ENCODE results near the gene PIK3R3. TPM values are rescaled to one million over a fixed set of nuclear protein-coding genes. Genes with fewer than 3 reads are reported as not detected.

PIK3R3 gene
- total RNA-seq (2021; ENCODE audit: unreplicated experiment) (36.3 TPM), Bru-seq, nascent RNA (percentile 91 among the genes with signal in this experiment), BruChase-seq, experiment 1, labeled RNA remaining after a 2-hour chase (percentile 99 among the genes with signal in this experiment), BruChase-seq, experiment 2, labeled RNA remaining after a 6-hour chase (percentile 90 among the genes with signal in this experiment)
- polyA plus RNA-seq (2012; ENCODE audit: insufficient read length): 11.3 TPM
- long read RNA-seq, full-length matches to known transcripts: 45 of 88 reads
- long read RNA-seq, partial matches to known transcripts: 15 of 88 reads
- long read RNA-seq, other reads (novel, unspliced or antisense): 28 of 88 reads

DNA sequence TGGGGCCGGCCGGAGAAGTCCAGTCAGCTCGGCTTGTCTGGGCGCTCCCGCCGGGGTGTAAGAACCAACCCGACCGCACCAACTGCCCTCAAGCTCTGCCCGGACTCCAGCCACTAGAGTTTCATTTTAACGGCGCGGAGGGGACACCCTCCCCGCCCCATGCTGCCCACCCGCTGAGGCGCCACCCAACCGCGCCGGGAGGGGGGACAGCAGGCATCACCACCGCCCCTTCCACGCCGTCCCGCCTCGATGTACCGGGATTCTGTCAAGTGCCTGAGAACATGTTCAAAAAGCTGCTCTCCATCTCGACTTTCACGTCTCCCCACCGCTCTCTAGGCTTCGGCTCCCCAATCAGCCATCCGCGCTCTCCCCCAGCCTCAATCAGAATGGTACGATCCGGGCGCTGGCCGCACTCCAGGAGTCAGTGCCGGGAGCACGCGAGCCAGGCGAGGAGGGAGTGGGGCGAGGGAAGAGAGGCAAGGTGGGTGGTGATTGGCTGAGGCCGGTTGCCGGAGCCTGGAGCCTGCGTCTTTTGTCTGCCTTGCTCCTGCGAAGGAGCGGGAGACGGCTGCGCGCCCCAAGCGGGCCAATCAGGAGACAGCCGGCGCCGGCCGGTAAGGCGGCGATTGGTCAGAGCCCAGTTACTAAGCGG lies at the start of gene PIK3R3:
PIK3R3 (minus strand) TSS at position 101 of the 652 bp plus-strand sequence. CDS start 677 bp downstream, outside the sequence.
- Histone ChIP-seq H3K4me3 (ENCODE audit: low read depth in 2 of 2, low read length in 2 of 2) (peak within 1 kb of the TSS; percentile 96 to 99), H3K4me1 (ENCODE audit: control insufficient read depth, insufficient read depth, low read length) (peaks cover 33% of the 10 kb centered on the region), H3K27me3 (ENCODE audit: control insufficient read depth, insufficient read depth, low read length) (no peaks in the 10 kb centered on the region), H3K9me3 (ENCODE audit: control insufficient read depth, insufficient read depth, low read depth, low read length) (no peaks in the 10 kb centered on the region), H3K27ac (ENCODE audit: low read length) (peak within 1 kb of the TSS; percentile 98), H3K36me3 (ENCODE audit: control insufficient read depth, insufficient read depth, low read length) (no peaks in the 10 kb centered on the region)
- ATAC-seq (peak; percentile 98), DNase-seq (ENCODE audit: low read depth, low spot score) (peak; percentile 90)
- in situ Hi-C loops (cut with HindIII; ENCODE audit: low pct_unique_long_range_greater_than_20kb, low sequenced_read_pairs) (no loop called here), intact Hi-C loops (cut with micrococcal nuclease; ENCODE audit: unreplicated experiment) (no loop called here)
- ChIA-PET POLR2A (no interaction called here), CTCF (interaction anchor here (1.7 kb wide), 1 partner anchor 48 kb away, joined by 4 read pairs; no protein-coding TSS in a partner anchor)
- TF ChIP-seq, protein P1, sequence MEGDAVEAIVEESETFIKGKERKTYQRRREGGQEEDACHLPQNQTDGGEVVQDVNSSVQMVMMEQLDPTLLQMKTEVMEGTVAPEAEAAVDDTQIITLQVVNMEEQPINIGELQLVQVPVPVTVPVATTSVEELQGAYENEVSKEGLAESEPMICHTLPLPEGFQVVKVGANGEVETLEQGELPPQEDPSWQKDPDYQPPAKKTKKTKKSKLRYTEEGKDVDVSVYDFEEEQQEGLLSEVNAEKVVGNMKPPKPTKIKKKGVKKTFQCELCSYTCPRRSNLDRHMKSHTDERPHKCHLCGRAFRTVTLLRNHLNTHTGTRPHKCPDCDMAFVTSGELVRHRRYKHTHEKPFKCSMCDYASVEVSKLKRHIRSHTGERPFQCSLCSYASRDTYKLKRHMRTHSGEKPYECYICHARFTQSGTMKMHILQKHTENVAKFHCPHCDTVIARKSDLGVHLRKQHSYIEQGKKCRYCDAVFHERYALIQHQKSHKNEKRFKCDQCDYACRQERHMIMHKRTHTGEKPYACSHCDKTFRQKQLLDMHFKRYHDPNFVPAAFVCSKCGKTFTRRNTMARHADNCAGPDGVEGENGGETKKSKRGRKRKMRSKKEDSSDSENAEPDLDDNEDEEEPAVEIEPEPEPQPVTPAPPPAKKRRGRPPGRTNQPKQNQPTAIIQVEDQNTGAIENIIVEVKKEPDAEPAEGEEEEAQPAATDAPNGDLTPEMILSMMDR (IDR thresholded peaks at IDR 0.05): no peak
- TF ChIP-seq TCF7L2 (IDR thresholded peaks at IDR 0.05; ENCODE audit: low read depth, low read length) (0 out of 2 replicates have a peak, but pooled peaks have one; percentile 59), SIN3A (IDR thresholded peaks at IDR 0.05; ENCODE audit: borderline replicate concordance, insufficient read depth, low read depth, low read length) (peak; percentile 98; the same call in 1 of the 2 replicates), POLR2AphosphoS5 (IDR thresholded peaks at IDR 0.05; ENCODE audit: low read depth, low read length) (peak; percentile 99), REST (IDR thresholded peaks at IDR 0.05; ENCODE audit: insufficient read depth in 1 of 2, low read depth in 2 of 2, low read length in 1 of 2) (peak in 1 of 2 experiments; percentile 17; a peak in 1 of 4 replicates)
- no TSS peak for BruUV-seq (replicated peaks)

DNA sequence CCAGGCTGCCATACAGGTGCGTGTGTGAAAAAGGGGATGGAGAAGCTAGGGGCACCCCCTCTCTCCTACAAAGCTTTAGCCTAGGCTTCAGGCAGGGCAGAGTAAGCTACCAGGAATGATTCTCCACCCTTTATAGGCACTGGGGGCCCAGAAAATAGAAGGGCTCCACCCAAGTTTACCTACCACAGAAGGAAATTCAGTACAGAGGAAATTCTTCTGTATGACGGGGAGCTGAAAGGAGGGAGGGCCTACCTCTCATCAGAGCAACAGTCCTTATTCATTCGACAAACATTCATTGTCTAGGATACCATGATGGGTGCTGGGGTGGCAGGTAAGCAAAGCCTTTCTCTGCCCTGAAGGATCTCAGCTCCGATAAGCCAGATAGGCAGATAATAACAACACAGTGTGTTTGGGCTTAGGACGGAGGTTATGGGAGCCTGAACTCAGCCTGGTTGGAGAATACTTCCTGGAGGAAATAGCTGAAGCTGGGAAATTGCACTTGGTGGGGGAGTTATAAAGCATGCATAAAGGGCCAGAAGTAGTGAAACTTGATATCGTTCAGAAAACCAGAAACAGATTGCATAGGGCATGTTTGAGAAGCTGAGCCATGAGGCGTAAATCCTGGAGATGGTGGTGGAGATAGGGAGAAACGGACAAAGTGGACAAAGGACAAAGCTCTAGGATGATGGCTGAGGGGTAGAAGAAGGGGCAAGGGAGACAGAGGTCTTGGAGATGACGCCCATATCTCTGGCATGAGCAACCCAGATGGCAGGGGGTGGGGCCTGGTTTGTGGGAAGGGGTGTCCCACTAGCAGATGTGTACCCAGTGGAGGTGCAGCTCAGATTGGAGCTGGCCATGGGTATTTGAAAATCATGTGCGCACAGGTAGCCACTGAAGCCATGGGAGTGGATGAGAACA lies 49.2 kb upstream of the PIK3R3 start:
- no TSS peak for BruUV-seq (replicated peaks)
- ChIA-PET POLR2A (interaction anchor here (0.6 to 0.7 kb wide), 3 partner anchors 52 to 496 kb away, joined by 3 read pairs; no protein-coding TSS in a partner anchor), CTCF (interaction anchor here (0.5 to 2.7 kb wide), 7 partner anchors 9 to 206 kb away, joined by 3 to 17 read pairs (median 4); partner anchors contain the start of gene PIK3R3)
- Histone ChIP-seq H3K27me3 (ENCODE audit: control insufficient read depth, insufficient read depth, low read length) (no peaks in the 10 kb centered on the region), H3K9me3 (ENCODE audit: control insufficient read depth, insufficient read depth, low read depth, low read length) (no peaks in the 10 kb centered on the region), H3K27ac (ENCODE audit: low read length) (peak overlapping the region; percentile 66), H3K36me3 (ENCODE audit: control insufficient read depth, insufficient read depth, low read length) (no peaks in the 10 kb centered on the region), H3K4me3 (ENCODE audit: low read depth in 2 of 2, low read length in 2 of 2) (peak overlapping the region in 1 of 2 experiments; percentile 21; a peak in 2 of 4 replicates), H3K4me1 (ENCODE audit: control insufficient read depth, insufficient read depth, low read length) (peaks cover 63% of the 10 kb centered on the region)
- in situ Hi-C loops (cut with HindIII; ENCODE audit: low pct_unique_long_range_greater_than_20kb, low sequenced_read_pairs): no loop called here
- intact Hi-C loops (cut with micrococcal nuclease; ENCODE audit: unreplicated experiment): loop anchor here (2.0 kb wide), 1 partner anchor 41 kb away; no protein-coding TSS in a partner anchor
- DNase-seq (ENCODE audit: low read depth, low spot score): no peak
- TF ChIP-seq POLR2AphosphoS5 (IDR thresholded peaks at IDR 0.05; ENCODE audit: low read depth, low read length) (no peak), REST (IDR thresholded peaks at IDR 0.05; ENCODE audit: insufficient read depth in 1 of 2, low read depth in 2 of 2, low read length in 1 of 2) (no peak), SIN3A (IDR thresholded peaks at IDR 0.05; ENCODE audit: borderline replicate concordance, insufficient read depth, low read depth, low read length) (no peak), TCF7L2 (IDR thresholded peaks at IDR 0.05; ENCODE audit: low read depth, low read length) (no peak)
- TF ChIP-seq, protein P1 (IDR thresholded peaks at IDR 0.05): no peak
- ATAC-seq: 0 out of 2 replicates have a peak, but pooled peaks have one; percentile 2

Data from Panc1 (cell line).